CD14-positive monocyte (primary cell): ENCODE results near the gene CKS2. TPM values are rescaled to one million over a fixed set of nuclear protein-coding genes. Genes with fewer than 3 reads are reported as not detected.
"Not testable (repeated sequence)": the region's sequence is repeated elsewhere in the genome, so short reads cannot be mapped to it uniquely, and the experiment has no call there.

Experiments
- DNase-seq, 3 donors: peaks; one replicate each; pipeline ENCODE4 v3.0.0-alpha.2; 2011 to 2022
- H2AFZ ChIP-seq: 2 replicates; pipeline ENCODE4 v1.6.0; 2012; ENCODE audit warnings: mild to moderate bottlenecking, low read depth, low read length, inconsistent platforms; ENCODE audit not compliant: insufficient read depth, poor library complexity, severe bottlenecking
- H3K27ac ChIP-seq, 2 donors: 1 replicate in 1 of 2; 2 replicates in 1 of 2; pipeline ENCODE4 v1.5.1; 2012 to 2013; ENCODE audit warnings: low read length in 2 of 2, control low read depth in 1 of 2, inconsistent platforms in 1 of 2, low read depth in 1 of 2, mild to moderate bottlenecking in 1 of 2
- H3K27me3 ChIP-seq, 2 donors: one replicate each; pipeline versions ENCODE4 v1.6.0 to v1.6.1; 2011 to 2013; ENCODE audit warnings: low read length in 2 of 2; ENCODE audit not compliant: control insufficient read depth in 2 of 2, insufficient read depth in 2 of 2
- H3K36me3 ChIP-seq, 2 donors: replicated peaks in 1 of 2; 1 replicate in 1 of 2; 2 replicates in 1 of 2; pipeline versions ENCODE4 v1.5.1 to v1.6.1; 2012 to 2013; ENCODE audit warnings: low read length in 2 of 2, control low read depth in 1 of 2, inconsistent platforms in 1 of 2, mild to moderate bottlenecking in 1 of 2; ENCODE audit not compliant: insufficient read depth in 2 of 2, control insufficient read depth in 1 of 2
- H3K4me1 ChIP-seq, 2 donors: 1 replicate in 1 of 2; 2 replicates in 1 of 2; pipeline versions ENCODE4 v1.5.1 to v1.6.1; 2012 to 2013; ENCODE audit warnings: low read length in 2 of 2, control low read depth in 1 of 2, inconsistent platforms in 1 of 2, mild to moderate bottlenecking in 1 of 2, moderate library complexity in 1 of 2; ENCODE audit not compliant: insufficient read depth in 2 of 2, control insufficient read depth in 1 of 2
- H3K4me2 ChIP-seq: replicated peaks from 2 replicates; pipeline ENCODE3; 2012; ENCODE audit warnings: low read length, moderate library complexity, mild to moderate bottlenecking; ENCODE audit not compliant: poor library complexity, severe bottlenecking; ENCODE audit errors: extremely low read depth
- H3K4me3 ChIP-seq, 3 experiments: fragments of 200-600 bp in 1 of 3; sonication (generic) in 1 of 3; replicated peaks in 1 of 3; 1 replicate in 2 of 3; 2 replicates in 1 of 3; pipeline ENCODE4 v1.5.1; 2011 to 2013; ENCODE audit warnings: low read length in 3 of 3, mild to moderate bottlenecking in 3 of 3, control low read depth in 2 of 3, low read depth in 2 of 3, inconsistent platforms in 1 of 3, moderate library complexity in 1 of 3
- H3K79me2 ChIP-seq: 2 replicates; pipeline ENCODE4 v1.6.0; 2012; ENCODE audit warnings: mild to moderate bottlenecking, control low read depth, inconsistent platforms, low read length, moderate library complexity; ENCODE audit not compliant: insufficient read depth
- H3K9ac ChIP-seq: 2 replicates; pipeline ENCODE4 v1.6.0; 2017; ENCODE audit warnings: low read length, mild to moderate bottlenecking; ENCODE audit not compliant: insufficient read depth, poor library complexity, severe bottlenecking
- H3K9me3 ChIP-seq, 2 donors: replicated peaks in 1 of 2; 1 replicate in 1 of 2; 2 replicates in 1 of 2; pipeline versions ENCODE4 v1.5.1 to v1.6.1; 2012 to 2013; ENCODE audit warnings: low read length in 2 of 2, control low read depth in 1 of 2; ENCODE audit not compliant: control insufficient read depth in 1 of 2, insufficient read depth in 1 of 2
- H4K20me1 ChIP-seq: 2 replicates; pipeline ENCODE4 v1.6.0; 2012; ENCODE audit warnings: mild to moderate bottlenecking, low read length, control low read depth, moderate library complexity; ENCODE audit not compliant: insufficient read depth
- H3K27ac Mint-ChIP-seq, 7 donors: one replicate each; pipeline ENCODE4 v1.8.0; 2020; ENCODE audit warnings: mild to moderate bottlenecking in 7 of 7, mixed read lengths in 7 of 7, moderate library complexity in 6 of 7, inconsistent platforms in 2 of 7
- H3K27me3 Mint-ChIP-seq, 3 donors: one replicate each; pipeline ENCODE4 v1.8.0; 2021 to 2022; ENCODE audit warnings: low read depth in 3 of 3, mild to moderate bottlenecking in 3 of 3, mixed read lengths in 3 of 3, moderate library complexity in 3 of 3, inconsistent platforms in 1 of 3
- H3K36me3 Mint-ChIP-seq, 2 donors: one replicate each; pipeline ENCODE4 v1.8.0; 2020; ENCODE audit warnings: mixed read lengths in 2 of 2, inconsistent platforms in 1 of 2, mild to moderate bottlenecking in 1 of 2
- H3K4me1 Mint-ChIP-seq: one replicate; pipeline ENCODE4 v1.8.0; 2020; ENCODE audit warnings: mild to moderate bottlenecking, mixed read lengths
- H3K4me3 Mint-ChIP-seq, 2 donors: one replicate each; pipeline ENCODE4 v1.8.0; 2020; ENCODE audit warnings: mild to moderate bottlenecking in 2 of 2, mixed read lengths in 2 of 2, moderate library complexity in 1 of 2
- H3K9me3 Mint-ChIP-seq, 7 donors: one replicate each; pipeline ENCODE4 v1.8.0; 2020 to 2022; ENCODE audit warnings: mixed read lengths in 7 of 7, mild to moderate bottlenecking in 6 of 7, moderate library complexity in 6 of 7, inconsistent platforms in 2 of 7
- CTCF ChIP-seq: fragments of 200-600 bp; IDR thresholded peaks from one replicate; pipeline ENCODE4 v1.8.0; 2022; ENCODE audit warnings: antibody characterized with exemption, mild to moderate bottlenecking
- WGBS: methylation state at CpG from one replicate; pipeline ENCODE4 v1.1.5; 2013; ENCODE audit warnings: missing lambda C conversion rate; ENCODE audit not compliant: insufficient coverage; 5-methylcytosine and 5-hydroxymethylcytosine counted together
- intact Hi-C, 2 donors: fragments of 100-400 bp; cut with micrococcal nuclease; formaldehyde crosslinking; loops; one replicate each; pipeline versions ENCODE4 v1.15.0 to v1.15.1; 2023
- polyA plus RNA-seq, 3 donors: library from polyadenylated mRNA; depleted of rRNA in 1 of 3; unstranded in 2 of 3; stranded (reverse) in 1 of 3; fragments of 300-500 nt in 2 of 3; fragments of >200 nt in 1 of 3; fragmentation: Illumina TruSeq in 2 of 3; gene quantifications; 1 replicate in 2 of 3; 2 replicates in 1 of 3; pipeline ENCODE4 v1.2.3, GENCODE V29; 2012 to 2021

The CKS2 gene
- polyA plus RNA-seq, 3 donors, result 12.3 to 142 (median 14.5) TPM

- Mint-ChIP-seq H3K4me3 (no peak overlapping the region), H3K27ac (peak overlapping the region in 1 of 7 donors; percentile 66), H3K9me3 (peaks cover 0 to 2% (median 0%) of the 10 kb centered on the region in 7 donors), H3K36me3 (peaks cover 94 to 98% of the 10 kb centered on the region in 2 donors), H3K4me1 (no peaks in the 10 kb centered on the region), H3K27me3 (no peaks in the 10 kb centered on the region)
- no peak for DNase-seq
- H3K27me3 ChIP-seq, result no peaks in the 10 kb centered on the region
- no peak overlapping the region for H3K4me3 ChIP-seq
- TF ChIP-seq CTCF, result no peak
- H3K4me1 ChIP-seq, result no peaks in the 10 kb centered on the region
- no peak overlapping the region for H3K27ac ChIP-seq
- no CpG with 5 or more reads among the region's 1 CpG for WGBS
- H3K36me3 ChIP-seq, result peaks cover 89 to 100% of the 10 kb centered on the region in 2 donors
- no peaks in the 10 kb centered on the region for H3K9me3 ChIP-seq
- no peaks in the 10 kb centered on the region for H3K79me2 ChIP-seq
- no peak overlapping the region for H2AFZ ChIP-seq
- intact Hi-C loops, result no loop called here
- no peaks in the 10 kb centered on the region for H4K20me1 ChIP-seq
- no peak overlapping the region for H3K9ac ChIP-seq
- no peak overlapping the region for H3K4me2 ChIP-seq
Observed at GRCh38 chr9:89342948-89343347, 32.0 kb downstream of the CKS2 start.

- H3K4me2 ChIP-seq, H3K27me3 ChIP-seq, H3K9me3 ChIP-seq, H3K4me3 ChIP-seq, DNase-seq, H3K27ac Mint-ChIP-seq, H3K9me3 Mint-ChIP-seq, H3K79me2 ChIP-seq, H3K4me3 Mint-ChIP-seq, H3K9ac ChIP-seq, H3K4me1 ChIP-seq, H3K27me3 Mint-ChIP-seq, intact Hi-C loops, H4K20me1 ChIP-seq, H3K4me1 Mint-ChIP-seq, H2AFZ ChIP-seq, H3K27ac ChIP-seq: not testable (repeated sequence)
- peaks cover 94 to 98% of the 10 kb centered on the region in 2 donors for H3K36me3 Mint-ChIP-seq
- H3K36me3 ChIP-seq, result peaks cover 89 to 100% of the 10 kb centered on the region in 2 donors
- WGBS, result 100% methylated on average over 1 of the region's 7 CpGs
Observed at GRCh38 chr9:89343812-89344211, 32.8 kb downstream of the CKS2 start.
